HEK293 (cell line): ENCODE data around the gene FERMT3.

Source experiments
- HOXD13 ChIP-seq: sonication (generic); formaldehyde crosslinking; IDR thresholded peaks from 2 replicates; pipeline ENCODE4 v1.8.0; 2022; ENCODE audit warnings: missing genetic modification reagents, borderline replicate concordance
- SCRT1 ChIP-seq: fragments of 450-650 bp; formaldehyde crosslinking; IDR thresholded peaks from 2 replicates; pipeline ENCODE4 v1.5.1; 2016; ENCODE audit warnings: missing biosample characterization, missing genetic modification characterization, borderline replicate concordance
- YY1 ChIP-seq: fragments of 450-650 bp; formaldehyde crosslinking; IDR thresholded peaks from 2 replicates; pipeline ENCODE4 v1.5.1; 2018; ENCODE audit warnings: missing biosample characterization, missing genetic modification characterization
- ZNF114 ChIP-seq: fragments of 450-650 bp; formaldehyde crosslinking; IDR thresholded peaks from 2 replicates; pipeline ENCODE4 v1.5.0; 2017; ENCODE audit warnings: missing biosample characterization, missing genetic modification characterization
- ZNF175 ChIP-seq: fragments of 450-650 bp; formaldehyde crosslinking; IDR thresholded peaks from 2 replicates; pipeline ENCODE4 v1.5.1; 2016; ENCODE audit warnings: missing biosample characterization, missing genetic modification characterization
- ZNF585B ChIP-seq: fragments of 450-650 bp; formaldehyde crosslinking; IDR thresholded peaks from 2 replicates; pipeline ENCODE4 v1.5.1; 2016; ENCODE audit warnings: missing biosample characterization, missing genetic modification characterization
- TF ChIP-seq, protein P1 (sequence below): fragments of 450-650 bp; formaldehyde crosslinking; IDR thresholded peaks from 2 replicates; pipeline ENCODE4 v1.5.1; 2016; ENCODE audit warnings: missing biosample characterization, missing genetic modification characterization
- TF ChIP-seq, protein P2 (sequence below): fragments of 450-650 bp; formaldehyde crosslinking; IDR thresholded peaks from 2 replicates; pipeline ENCODE4 v1.5.1; 2016; ENCODE audit warnings: missing biosample characterization, missing genetic modification characterization
- TF ChIP-seq, protein P3 (sequence below): fragments of 450-650 bp; formaldehyde crosslinking; IDR thresholded peaks from 2 replicates; pipeline ENCODE4 v1.5.1; 2016; ENCODE audit warnings: missing biosample characterization, missing genetic modification characterization
- TF ChIP-seq, protein P4 (sequence below): fragments of 450-650 bp; formaldehyde crosslinking; IDR thresholded peaks from 2 replicates; pipeline ENCODE4 v1.5.1; 2016; ENCODE audit warnings: missing biosample characterization, missing genetic modification characterization

DNA sequence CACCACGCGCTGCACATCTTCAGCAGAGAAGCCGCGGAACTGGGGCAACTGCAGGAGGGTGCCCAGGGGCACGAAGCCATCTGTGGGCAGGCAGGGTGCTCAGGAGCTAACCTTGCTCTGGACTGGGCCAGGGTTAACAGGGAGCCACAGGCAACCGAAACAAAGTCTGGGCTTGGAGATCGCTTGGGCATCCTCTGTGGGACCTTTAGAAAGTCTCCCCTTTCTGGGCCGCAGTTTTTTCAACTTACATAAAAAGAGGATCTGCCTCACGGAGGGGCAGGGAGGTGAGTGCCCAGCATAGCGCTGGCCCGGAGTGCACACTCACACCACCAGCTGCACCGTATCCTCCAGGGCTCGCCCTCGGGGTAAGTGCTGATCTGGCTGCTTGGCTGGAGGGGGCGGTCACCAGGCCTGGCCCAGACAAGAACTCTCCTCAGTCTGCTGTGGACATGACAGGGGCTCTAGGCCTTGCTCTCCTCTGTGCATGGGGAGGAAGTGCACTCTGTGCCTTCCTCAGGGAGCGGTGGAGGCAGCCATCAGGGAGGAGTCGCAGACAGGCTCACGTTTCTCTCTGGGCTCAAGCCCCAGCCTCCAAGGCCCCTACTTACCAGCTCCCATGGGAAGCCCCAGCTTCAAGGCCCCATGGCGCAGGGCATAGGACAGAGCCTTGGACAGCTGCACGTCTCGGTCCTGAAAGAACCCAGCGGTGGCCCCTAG, 18.5 kb downstream of the FERMT3 start:
- TF ChIP-seq, protein P1, sequence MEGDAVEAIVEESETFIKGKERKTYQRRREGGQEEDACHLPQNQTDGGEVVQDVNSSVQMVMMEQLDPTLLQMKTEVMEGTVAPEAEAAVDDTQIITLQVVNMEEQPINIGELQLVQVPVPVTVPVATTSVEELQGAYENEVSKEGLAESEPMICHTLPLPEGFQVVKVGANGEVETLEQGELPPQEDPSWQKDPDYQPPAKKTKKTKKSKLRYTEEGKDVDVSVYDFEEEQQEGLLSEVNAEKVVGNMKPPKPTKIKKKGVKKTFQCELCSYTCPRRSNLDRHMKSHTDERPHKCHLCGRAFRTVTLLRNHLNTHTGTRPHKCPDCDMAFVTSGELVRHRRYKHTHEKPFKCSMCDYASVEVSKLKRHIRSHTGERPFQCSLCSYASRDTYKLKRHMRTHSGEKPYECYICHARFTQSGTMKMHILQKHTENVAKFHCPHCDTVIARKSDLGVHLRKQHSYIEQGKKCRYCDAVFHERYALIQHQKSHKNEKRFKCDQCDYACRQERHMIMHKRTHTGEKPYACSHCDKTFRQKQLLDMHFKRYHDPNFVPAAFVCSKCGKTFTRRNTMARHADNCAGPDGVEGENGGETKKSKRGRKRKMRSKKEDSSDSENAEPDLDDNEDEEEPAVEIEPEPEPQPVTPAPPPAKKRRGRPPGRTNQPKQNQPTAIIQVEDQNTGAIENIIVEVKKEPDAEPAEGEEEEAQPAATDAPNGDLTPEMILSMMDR (tag by site-specific recombination) = no peak
- no peak for TF ChIP-seq ZNF114 (tag by site-specific recombination)
- TF ChIP-seq, protein P2, sequence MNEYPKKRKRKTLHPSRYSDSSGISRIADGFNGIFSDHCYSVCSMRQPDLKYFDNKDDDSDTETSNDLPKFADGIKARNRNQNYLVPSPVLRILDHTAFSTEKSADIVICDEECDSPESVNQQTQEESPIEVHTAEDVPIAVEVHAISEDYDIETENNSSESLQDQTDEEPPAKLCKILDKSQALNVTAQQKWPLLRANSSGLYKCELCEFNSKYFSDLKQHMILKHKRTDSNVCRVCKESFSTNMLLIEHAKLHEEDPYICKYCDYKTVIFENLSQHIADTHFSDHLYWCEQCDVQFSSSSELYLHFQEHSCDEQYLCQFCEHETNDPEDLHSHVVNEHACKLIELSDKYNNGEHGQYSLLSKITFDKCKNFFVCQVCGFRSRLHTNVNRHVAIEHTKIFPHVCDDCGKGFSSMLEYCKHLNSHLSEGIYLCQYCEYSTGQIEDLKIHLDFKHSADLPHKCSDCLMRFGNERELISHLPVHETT (tag by site-specific recombination) = no peak
- no peak for TF ChIP-seq SCRT1
- TF ChIP-seq ZNF585B (tag by site-specific recombination) = no peak
- TF ChIP-seq HOXD13 (CRISPR knock-in tag) = no peak
- TF ChIP-seq, protein P3, sequence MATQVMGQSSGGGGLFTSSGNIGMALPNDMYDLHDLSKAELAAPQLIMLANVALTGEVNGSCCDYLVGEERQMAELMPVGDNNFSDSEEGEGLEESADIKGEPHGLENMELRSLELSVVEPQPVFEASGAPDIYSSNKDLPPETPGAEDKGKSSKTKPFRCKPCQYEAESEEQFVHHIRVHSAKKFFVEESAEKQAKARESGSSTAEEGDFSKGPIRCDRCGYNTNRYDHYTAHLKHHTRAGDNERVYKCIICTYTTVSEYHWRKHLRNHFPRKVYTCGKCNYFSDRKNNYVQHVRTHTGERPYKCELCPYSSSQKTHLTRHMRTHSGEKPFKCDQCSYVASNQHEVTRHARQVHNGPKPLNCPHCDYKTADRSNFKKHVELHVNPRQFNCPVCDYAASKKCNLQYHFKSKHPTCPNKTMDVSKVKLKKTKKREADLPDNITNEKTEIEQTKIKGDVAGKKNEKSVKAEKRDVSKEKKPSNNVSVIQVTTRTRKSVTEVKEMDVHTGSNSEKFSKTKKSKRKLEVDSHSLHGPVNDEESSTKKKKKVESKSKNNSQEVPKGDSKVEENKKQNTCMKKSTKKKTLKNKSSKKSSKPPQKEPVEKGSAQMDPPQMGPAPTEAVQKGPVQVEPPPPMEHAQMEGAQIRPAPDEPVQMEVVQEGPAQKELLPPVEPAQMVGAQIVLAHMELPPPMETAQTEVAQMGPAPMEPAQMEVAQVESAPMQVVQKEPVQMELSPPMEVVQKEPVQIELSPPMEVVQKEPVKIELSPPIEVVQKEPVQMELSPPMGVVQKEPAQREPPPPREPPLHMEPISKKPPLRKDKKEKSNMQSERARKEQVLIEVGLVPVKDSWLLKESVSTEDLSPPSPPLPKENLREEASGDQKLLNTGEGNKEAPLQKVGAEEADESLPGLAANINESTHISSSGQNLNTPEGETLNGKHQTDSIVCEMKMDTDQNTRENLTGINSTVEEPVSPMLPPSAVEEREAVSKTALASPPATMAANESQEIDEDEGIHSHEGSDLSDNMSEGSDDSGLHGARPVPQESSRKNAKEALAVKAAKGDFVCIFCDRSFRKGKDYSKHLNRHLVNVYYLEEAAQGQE (tag by site-specific recombination) = no peak
- no peak for TF ChIP-seq YY1
- TF ChIP-seq ZNF175 (tag by site-specific recombination) = no peak
- TF ChIP-seq, protein P4, sequence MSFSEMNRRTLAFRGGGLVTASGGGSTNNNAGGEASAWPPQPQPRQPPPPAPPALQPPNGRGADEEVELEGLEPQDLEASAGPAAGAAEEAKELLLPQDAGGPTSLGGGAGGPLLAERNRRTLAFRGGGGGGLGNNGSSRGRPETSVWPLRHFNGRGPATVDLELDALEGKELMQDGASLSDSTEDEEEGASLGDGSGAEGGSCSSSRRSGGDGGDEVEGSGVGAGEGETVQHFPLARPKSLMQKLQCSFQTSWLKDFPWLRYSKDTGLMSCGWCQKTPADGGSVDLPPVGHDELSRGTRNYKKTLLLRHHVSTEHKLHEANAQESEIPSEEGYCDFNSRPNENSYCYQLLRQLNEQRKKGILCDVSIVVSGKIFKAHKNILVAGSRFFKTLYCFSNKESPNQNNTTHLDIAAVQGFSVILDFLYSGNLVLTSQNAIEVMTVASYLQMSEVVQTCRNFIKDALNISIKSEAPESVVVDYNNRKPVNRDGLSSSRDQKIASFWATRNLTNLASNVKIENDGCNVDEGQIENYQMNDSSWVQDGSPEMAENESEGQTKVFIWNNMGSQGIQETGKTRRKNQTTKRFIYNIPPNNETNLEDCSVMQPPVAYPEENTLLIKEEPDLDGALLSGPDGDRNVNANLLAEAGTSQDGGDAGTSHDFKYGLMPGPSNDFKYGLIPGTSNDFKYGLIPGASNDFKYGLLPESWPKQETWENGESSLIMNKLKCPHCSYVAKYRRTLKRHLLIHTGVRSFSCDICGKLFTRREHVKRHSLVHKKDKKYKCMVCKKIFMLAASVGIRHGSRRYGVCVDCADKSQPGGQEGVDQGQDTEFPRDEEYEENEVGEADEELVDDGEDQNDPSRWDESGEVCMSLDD (tag by site-specific recombination) = no peak
